HFFc6 (cell line): ENCODE results near the gene FAM131C. TPM values are rescaled to one million over a fixed set of nuclear protein-coding genes. Genes with fewer than 3 reads are reported as not detected.
A peak's percentile ranks its signal among the peaks of the same experiment; 100 is the strongest.

Experiments
- DNase-seq: peaks from one replicate; pipeline ENCODE4 v3.0.0-alpha.2; 2018
- H3K27ac Mint-ChIP-seq: 2 replicates; pipeline ENCODE4 v1.8.0; 2020; ENCODE audit warnings: mild to moderate bottlenecking, mixed read lengths
- H3K27me3 Mint-ChIP-seq: 2 replicates; pipeline ENCODE4 v1.8.0; 2021; ENCODE audit warnings: mild to moderate bottlenecking, moderate library complexity, mixed read lengths; ENCODE audit not compliant: insufficient read depth
- H3K36me3 Mint-ChIP-seq: 2 replicates; pipeline ENCODE4 v1.8.0; 2021; ENCODE audit warnings: low read depth, mixed read lengths
- H3K4me1 Mint-ChIP-seq: 2 replicates; pipeline ENCODE4 v1.8.0; 2020; ENCODE audit warnings: low read depth, mixed read lengths
- H3K4me3 Mint-ChIP-seq: 2 replicates; pipeline ENCODE4 v1.8.0; 2020; ENCODE audit warnings: mild to moderate bottlenecking, moderate library complexity, mixed read lengths
- H3K9me3 Mint-ChIP-seq: 2 replicates; pipeline ENCODE4 v1.8.0; 2020; ENCODE audit warnings: mild to moderate bottlenecking, mixed read lengths
- CTCF ChIP-seq: fragments of 200-600 bp; sonication (generic); IDR thresholded peaks from 2 replicates; pipeline ENCODE4 v1.5.0; 2021; ENCODE audit warnings: antibody characterized with exemption, mild to moderate bottlenecking
- total RNA-seq, 6 experiments: library from RNA; stranded (reverse); fragmentation: NEBNext Ultra II Directional; extraction: Animal tissue kit (Norgen Biotek cat#: 25700); gene quantifications; 2 replicates in 1 of 6; 3 replicates in 5 of 6; pipeline ENCODE4 v1.2.3, GENCODE V29; 2021

The FAM131C gene
- total RNA-seq, 6 experiments from 2014 or later: 0.26 to 1.3 (median 0.74) TPM

- no peak for TF ChIP-seq CTCF
- Mint-ChIP-seq H3K9me3 (no peaks in the 10 kb centered on the region), H3K36me3 (no peaks in the 10 kb centered on the region), H3K27me3 (peaks cover 6% of the 10 kb centered on the region; the same call in 1 of the 2 replicates), H3K4me3 (no peak overlapping the region), H3K27ac (no peak overlapping the region), H3K4me1 (peaks cover 31% of the 10 kb centered on the region)
- DNase-seq: no peak
Observed at GRCh38 chr1:16080422-16081150, 7.1 kb upstream of the FAM131C start.

GRCh38 chr1:16078925-16079656, 5.6 kb upstream of the FAM131C start:
- H3K4me1 Mint-ChIP-seq: peaks cover 41% of the 10 kb centered on the region
- H3K4me3 Mint-ChIP-seq: no peak overlapping the region; the same call in 1 of the 2 replicates
- peak overlapping the region; percentile 69 for H3K27ac Mint-ChIP-seq
- DNase-seq: peak; percentile 57
- H3K27me3 Mint-ChIP-seq: peaks cover 6% of the 10 kb centered on the region; the same call in 1 of the 2 replicates
- peak; percentile 91 for TF ChIP-seq CTCF
- H3K36me3 Mint-ChIP-seq: no peaks in the 10 kb centered on the region
- no peaks in the 10 kb centered on the region for H3K9me3 Mint-ChIP-seq

GRCh38 chr1:16077406-16078245, 4.2 kb upstream of the FAM131C start:
- H3K4me3 Mint-ChIP-seq: no peak overlapping the region
- no peak for DNase-seq
- no peaks in the 10 kb centered on the region for H3K36me3 Mint-ChIP-seq
- TF ChIP-seq CTCF: no peak
- peaks cover 47% of the 10 kb centered on the region for H3K4me1 Mint-ChIP-seq
- H3K27me3 Mint-ChIP-seq: peaks cover 10% of the 10 kb centered on the region; the same call in 1 of the 2 replicates
- peak overlapping the region; percentile 93 for H3K27ac Mint-ChIP-seq
- H3K9me3 Mint-ChIP-seq: no peaks in the 10 kb centered on the region

GRCh38 chr1:16076865-16077238, 3.4 kb upstream of the FAM131C start:
- DNase-seq: peak; percentile 62
- peak overlapping the region; percentile 93 for H3K27ac Mint-ChIP-seq
- H3K4me1 Mint-ChIP-seq: peaks cover 47% of the 10 kb centered on the region
- no peaks in the 10 kb centered on the region for H3K36me3 Mint-ChIP-seq
- peak overlapping the region; percentile 63 for H3K4me3 Mint-ChIP-seq
- peaks cover 10% of the 10 kb centered on the region; the same call in 1 of the 2 replicates for H3K27me3 Mint-ChIP-seq
- no peak for TF ChIP-seq CTCF
- no peaks in the 10 kb centered on the region for H3K9me3 Mint-ChIP-seq
